Measurements from ENCODE around the gene PLAAT3.
"Not testable (repeated sequence)": the region's sequence is repeated elsewhere in the genome, so short reads cannot be mapped to it uniquely, and the experiment has no call there.

PLAAT3 gene

DNA sequence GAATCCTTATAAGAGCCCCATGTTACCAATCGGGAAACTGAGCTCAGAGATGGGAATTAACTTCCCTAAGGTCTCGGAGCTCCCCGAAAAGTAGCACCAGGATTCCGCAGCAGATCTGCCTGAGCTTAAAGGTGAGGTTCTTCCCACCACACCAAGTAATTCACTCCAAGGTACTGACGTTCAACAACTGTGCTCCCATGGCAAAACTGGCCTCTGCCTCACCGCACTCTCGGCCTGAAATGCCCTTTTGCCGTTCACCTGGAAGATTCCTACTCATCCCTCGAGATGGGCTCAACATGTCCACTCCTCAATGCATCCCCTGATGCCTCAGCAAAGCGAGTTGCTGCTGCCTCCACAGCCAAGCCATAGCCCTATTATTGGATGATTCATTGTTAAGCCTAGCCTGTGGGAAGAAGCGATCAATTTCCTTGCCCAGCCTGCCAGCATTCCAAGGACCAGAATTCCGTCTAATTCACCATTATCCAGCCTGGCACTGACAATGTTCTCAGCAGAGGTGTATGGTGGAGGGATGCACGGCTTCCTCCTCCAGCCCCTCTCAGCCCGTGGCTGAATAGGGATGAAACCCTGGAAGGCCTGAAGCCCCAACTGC lies 4.2 kb downstream of the PLAAT3 start:
- DNase-seq (ENCODE audit: insufficient read length, low spot score) (no peak), FAIRE-seq (no peak)
- TF ChIP-seq POLR2AphosphoS5 (IDR thresholded peaks at IDR 0.05; ENCODE audit: low read depth, low read length) (no peak), TAF1 (IDR thresholded peaks at IDR 0.05; ENCODE audit: low read depth, low read length) (no peak), POU2F2 (IDR thresholded peaks at IDR 0.05; ENCODE audit: low read depth, low read length) (no peak), PAX5 (IDR thresholded peaks at IDR 0.05; ENCODE audit: insufficient read depth, low read length, severe bottlenecking) (no peak), SPI1 (IDR thresholded peaks at IDR 0.05; ENCODE audit: low read depth, low read length) (no peak), POLR2A (IDR thresholded peaks at IDR 0.05; ENCODE audit: low read depth, low read length) (no peak)

DNA sequence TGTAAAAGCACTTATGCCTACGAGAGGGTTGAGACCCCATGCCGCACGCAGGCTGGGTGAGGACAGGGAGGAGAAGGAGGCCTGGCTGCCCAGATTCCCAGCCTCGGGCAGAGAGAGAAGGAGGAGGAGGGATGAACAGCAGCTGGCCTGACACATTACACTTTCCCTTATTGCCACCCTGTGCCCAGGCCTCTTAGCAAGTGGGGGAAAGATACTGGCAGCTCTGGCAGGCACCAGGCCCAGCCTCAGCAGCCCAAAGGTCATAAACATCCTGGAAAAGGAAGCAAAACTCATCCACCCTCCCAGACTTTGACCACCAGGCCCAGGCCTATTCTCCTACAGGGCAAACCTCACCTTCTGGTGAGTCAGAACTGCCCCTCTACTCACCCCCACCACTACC lies 4.7 kb downstream of the PLAAT3 start:
- FAIRE-seq (no peak), DNase-seq (ENCODE audit: insufficient read length, low spot score) (no peak)
- no peak for TF ChIP-seq POU2F2 (IDR thresholded peaks at IDR 0.05; ENCODE audit: low read depth, low read length)
- TF ChIP-seq POLR2AphosphoS5 (IDR thresholded peaks at IDR 0.05; ENCODE audit: low read depth, low read length), result no peak
- TF ChIP-seq SPI1 (IDR thresholded peaks at IDR 0.05; ENCODE audit: low read depth, low read length), result no peak
- TF ChIP-seq POLR2A (IDR thresholded peaks at IDR 0.05; ENCODE audit: low read depth, low read length), result no peak
- TF ChIP-seq TAF1 (IDR thresholded peaks at IDR 0.05; ENCODE audit: low read depth, low read length), result no peak
- no peak for TF ChIP-seq PAX5 (IDR thresholded peaks at IDR 0.05; ENCODE audit: insufficient read depth, low read length, severe bottlenecking)

DNA sequence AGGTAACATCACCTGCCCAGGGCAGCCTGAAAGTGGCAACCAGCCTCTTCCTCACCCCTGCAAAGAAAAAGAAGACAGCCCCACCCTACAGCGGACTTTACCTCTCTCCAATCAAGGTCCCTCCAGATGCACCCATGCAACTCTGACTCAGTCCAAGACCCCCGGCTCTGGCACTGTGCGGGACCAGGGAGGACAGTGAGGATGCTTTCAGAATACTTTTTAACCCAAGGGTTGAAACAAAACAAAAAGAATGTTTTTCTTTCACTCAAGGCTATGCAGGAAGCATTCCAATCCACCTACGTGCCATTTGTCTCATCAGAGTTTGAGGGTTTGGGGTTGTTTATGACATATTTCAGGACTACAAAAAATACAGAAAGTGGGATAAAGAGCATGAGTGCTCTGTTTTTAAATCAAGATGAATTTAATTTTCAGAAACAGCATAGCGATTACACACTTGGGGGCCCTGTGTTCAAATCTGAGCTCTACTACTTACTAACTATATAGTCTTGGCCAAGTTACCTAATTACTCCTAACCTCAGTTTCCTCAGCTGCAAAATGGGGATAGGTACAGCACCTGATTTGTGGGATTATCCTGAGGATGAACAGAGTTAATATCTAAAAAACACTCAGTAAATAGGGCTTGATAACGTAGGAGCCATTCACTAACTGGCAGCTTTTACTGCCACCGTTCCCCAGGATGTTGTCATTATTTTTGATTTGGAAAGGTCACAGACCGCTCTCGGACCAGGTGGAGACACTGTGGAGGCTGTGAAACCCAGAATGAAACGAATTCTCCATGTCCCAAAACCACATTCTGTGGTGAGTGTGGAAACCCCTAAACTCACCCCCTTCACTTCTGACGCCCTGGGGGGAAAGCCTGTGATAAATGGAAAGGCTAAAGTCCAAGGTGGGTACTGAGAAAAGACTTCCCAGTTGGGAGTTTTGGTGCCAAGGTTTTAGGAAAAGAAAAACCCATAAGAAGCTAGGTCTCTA lies 5.6 kb downstream of the PLAAT3 start:
- FAIRE-seq (no peak), DNase-seq (ENCODE audit: insufficient read length, low spot score) (no peak)
- TF ChIP-seq POLR2A (IDR thresholded peaks at IDR 0.05; ENCODE audit: low read depth, low read length) (no peak), PAX5 (IDR thresholded peaks at IDR 0.05; ENCODE audit: insufficient read depth, low read length, severe bottlenecking) (no peak), SPI1 (IDR thresholded peaks at IDR 0.05; ENCODE audit: low read depth, low read length) (no peak), TAF1 (IDR thresholded peaks at IDR 0.05; ENCODE audit: low read depth, low read length) (no peak), POU2F2 (IDR thresholded peaks at IDR 0.05; ENCODE audit: low read depth, low read length) (no peak), POLR2AphosphoS5 (IDR thresholded peaks at IDR 0.05; ENCODE audit: low read depth, low read length) (no peak)

DNA sequence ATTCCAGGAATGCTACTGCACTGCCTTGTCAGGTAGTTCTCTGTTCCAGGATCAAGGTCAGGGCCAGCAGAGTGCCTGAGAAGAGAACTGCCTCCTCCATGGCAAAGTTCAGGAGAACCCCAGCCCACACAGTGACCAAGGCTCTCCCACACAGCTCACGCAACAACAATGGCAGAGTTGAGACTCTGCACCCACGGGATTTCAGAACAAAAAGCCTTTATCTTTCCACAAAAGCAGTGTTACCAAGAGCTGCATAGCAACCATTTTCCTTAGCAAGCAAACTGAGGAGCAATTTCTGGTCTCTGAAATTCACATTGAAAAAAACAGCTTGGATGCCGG lies 11.1 kb downstream of the PLAAT3 start:
- FAIRE-seq, result no peak
- DNase-seq (ENCODE audit: insufficient read length, low spot score), result no peak
- TF ChIP-seq TAF1 (IDR thresholded peaks at IDR 0.05; ENCODE audit: low read depth, low read length) (no peak), SPI1 (IDR thresholded peaks at IDR 0.05; ENCODE audit: low read depth, low read length) (no peak), POLR2A (IDR thresholded peaks at IDR 0.05; ENCODE audit: low read depth, low read length) (no peak), PAX5 (IDR thresholded peaks at IDR 0.05; ENCODE audit: insufficient read depth, low read length, severe bottlenecking) (no peak), POU2F2 (IDR thresholded peaks at IDR 0.05; ENCODE audit: low read depth, low read length) (no peak), POLR2AphosphoS5 (IDR thresholded peaks at IDR 0.05; ENCODE audit: low read depth, low read length) (no peak)

DNA sequence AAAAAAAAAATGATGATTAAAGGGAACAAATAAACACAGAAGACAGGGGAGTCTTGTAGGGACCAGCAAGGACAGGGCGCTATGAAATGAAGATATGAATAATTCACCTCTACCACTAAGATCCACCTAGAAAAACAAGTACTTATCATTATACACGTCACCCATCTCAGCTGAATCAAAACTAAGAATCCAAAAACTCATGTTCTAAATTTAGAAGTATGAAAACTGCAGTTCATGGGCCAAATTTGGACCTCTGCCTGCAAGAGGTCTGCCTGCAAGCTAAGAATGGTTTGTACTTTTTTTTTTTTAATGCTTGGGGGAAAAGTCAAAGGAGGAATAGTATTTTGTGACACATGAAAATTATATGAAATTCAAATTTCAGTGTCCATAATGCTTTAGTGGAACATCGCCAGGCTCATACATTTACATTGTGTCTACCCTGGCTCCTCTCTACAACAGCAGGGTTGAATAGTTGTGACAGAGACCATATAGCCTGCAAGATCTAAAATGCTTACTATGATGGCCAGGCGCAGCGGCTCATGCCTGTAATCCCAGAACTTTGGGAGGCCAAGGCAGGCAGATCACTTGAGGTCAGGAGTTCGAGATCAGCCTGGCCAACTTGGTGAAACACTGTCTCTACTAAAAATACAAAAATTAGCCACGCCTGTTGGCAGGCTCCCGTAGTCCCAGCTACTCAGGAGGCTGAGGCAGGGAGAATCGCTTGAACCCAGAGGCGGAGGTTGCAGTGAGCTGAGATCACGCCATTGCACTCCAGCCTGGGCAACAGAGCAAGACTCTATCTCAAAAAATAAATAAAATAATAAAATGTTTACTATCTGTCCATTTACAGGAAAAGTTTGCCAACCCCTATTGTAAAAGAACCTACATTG lies 11.7 kb downstream of the PLAAT3 start:
- not testable (repeated sequence) for DNase-seq (ENCODE audit: insufficient read length, low spot score); FAIRE-seq

DNA sequence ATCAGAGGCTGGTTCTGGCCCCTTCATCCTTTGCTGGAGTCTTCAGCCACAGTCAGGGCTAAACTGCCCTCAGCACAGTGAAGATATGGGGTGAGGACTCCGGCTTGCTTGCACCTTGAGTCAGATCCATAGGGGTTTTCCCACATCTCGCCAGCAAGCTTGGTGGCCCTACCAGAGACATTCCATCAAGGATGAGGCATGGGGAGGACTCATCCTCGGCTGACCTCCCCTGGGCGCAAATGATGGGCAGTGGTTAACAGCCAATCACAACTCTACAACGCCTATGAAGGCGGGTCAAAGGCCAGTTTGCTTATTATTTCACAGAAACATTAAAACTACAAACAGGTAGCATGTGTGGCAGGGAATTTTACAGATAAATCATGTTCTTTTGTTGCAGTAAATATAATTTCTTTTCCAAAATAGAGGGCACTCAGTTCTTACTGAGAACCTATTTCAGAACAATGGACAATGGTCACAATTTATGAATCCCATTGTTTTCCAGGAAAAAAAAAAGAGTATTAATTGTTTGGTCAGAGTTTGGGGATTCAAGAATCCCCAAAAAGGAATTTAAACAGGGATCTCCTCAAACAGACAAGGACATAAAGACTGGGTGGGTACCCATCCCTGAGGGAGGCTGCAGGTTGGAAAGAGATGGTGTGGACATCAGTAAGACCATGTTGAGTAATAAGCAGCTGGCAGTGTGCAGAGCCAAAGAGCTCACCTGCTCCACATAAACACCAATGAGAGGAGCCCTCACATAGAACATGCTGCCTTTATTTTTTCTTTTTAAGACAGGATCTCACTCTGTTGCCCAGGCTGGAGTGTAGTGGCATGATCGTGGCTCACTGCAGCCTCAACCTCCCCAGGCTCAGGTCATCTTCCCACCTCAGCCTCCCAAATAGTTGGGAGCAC lies 14.8 kb downstream of the PLAAT3 start:
- TF ChIP-seq PAX5 (IDR thresholded peaks at IDR 0.05; ENCODE audit: insufficient read depth, low read length, severe bottlenecking), result no peak
- TF ChIP-seq TAF1 (IDR thresholded peaks at IDR 0.05; ENCODE audit: low read depth, low read length), result no peak
- TF ChIP-seq POU2F2 (IDR thresholded peaks at IDR 0.05; ENCODE audit: low read depth, low read length), result no peak
- no peak for TF ChIP-seq POLR2AphosphoS5 (IDR thresholded peaks at IDR 0.05; ENCODE audit: low read depth, low read length)
- no peak for TF ChIP-seq SPI1 (IDR thresholded peaks at IDR 0.05; ENCODE audit: low read depth, low read length)
- TF ChIP-seq POLR2A (IDR thresholded peaks at IDR 0.05; ENCODE audit: low read depth, low read length), result no peak
- DNase-seq (ENCODE audit: insufficient read length, low spot score) (no peak), FAIRE-seq (no peak)

DNA sequence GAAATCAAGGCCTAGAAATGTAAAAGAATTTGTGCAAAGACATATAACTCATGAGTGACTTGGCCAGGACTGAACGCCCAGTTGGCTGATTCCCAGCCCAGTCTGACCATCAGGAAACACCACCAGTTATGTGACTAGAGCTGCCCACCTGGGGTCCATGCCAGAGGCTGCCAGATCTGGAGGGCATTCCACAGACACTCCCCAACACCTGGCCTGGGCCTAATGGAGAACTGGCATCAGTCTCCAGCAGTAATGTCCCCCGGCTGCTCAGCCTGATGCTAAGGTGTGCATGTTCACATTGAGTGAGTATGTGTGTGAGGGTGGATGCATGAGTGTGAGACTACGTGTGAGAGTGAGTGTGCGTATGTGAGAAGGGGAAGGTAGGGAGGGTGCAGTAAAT lies 15.7 kb downstream of the PLAAT3 start:
- no peak for TF ChIP-seq POLR2A (IDR thresholded peaks at IDR 0.05; ENCODE audit: low read depth, low read length)
- no peak for TF ChIP-seq SPI1 (IDR thresholded peaks at IDR 0.05; ENCODE audit: low read depth, low read length)
- no peak for TF ChIP-seq TAF1 (IDR thresholded peaks at IDR 0.05; ENCODE audit: low read depth, low read length)
- no peak for TF ChIP-seq PAX5 (IDR thresholded peaks at IDR 0.05; ENCODE audit: insufficient read depth, low read length, severe bottlenecking)
- no peak for TF ChIP-seq POLR2AphosphoS5 (IDR thresholded peaks at IDR 0.05; ENCODE audit: low read depth, low read length)
- TF ChIP-seq POU2F2 (IDR thresholded peaks at IDR 0.05; ENCODE audit: low read depth, low read length), result no peak
- no peak for FAIRE-seq
- no peak for DNase-seq (ENCODE audit: insufficient read length, low spot score)

DNA sequence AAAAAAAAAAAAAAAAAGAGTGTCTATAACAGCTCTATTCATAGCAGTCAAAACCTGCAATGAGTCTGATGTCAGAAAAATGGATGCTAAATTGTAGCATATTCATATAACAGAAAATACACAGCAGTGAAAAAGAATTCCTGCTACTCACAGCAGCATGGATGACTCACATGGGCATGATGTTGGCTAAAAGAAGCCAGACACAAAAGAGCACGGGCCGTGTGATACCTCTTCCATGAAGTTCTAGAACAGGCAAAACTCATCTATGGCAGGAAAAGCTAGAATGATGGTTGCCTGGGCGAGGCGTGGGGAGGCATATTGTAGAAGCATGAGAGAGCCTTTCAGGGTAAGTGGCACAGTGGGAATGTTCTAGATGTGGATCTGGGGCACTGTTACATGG lies 18.9 kb downstream of the PLAAT3 start:
- no peak for TF ChIP-seq POLR2AphosphoS5 (IDR thresholded peaks at IDR 0.05; ENCODE audit: low read depth, low read length)
- FAIRE-seq (no peak), DNase-seq (ENCODE audit: insufficient read length, low spot score) (no peak)

All from GM12891 (cell line).